IPS-18a (cell line): ENCODE measurements around the gene ILDR2.

ENCODE experiments used
- H3K27ac ChIP-seq: one replicate; pipeline ENCODE4 v1.5.1; 2013; ENCODE audit warnings: low read length
- H3K27me3 ChIP-seq: one replicate; pipeline ENCODE4 v1.6.1; 2013; ENCODE audit warnings: mild to moderate bottlenecking, low read length; ENCODE audit not compliant: control insufficient read depth, insufficient read depth
- H3K36me3 ChIP-seq: one replicate; pipeline ENCODE4 v1.6.1; 2013; ENCODE audit warnings: low read depth, low read length; ENCODE audit not compliant: control insufficient read depth
- H3K4me1 ChIP-seq: one replicate; pipeline ENCODE4 v1.6.1; 2013; ENCODE audit warnings: low read depth, low read length; ENCODE audit not compliant: control insufficient read depth
- H3K4me3 ChIP-seq: one replicate; pipeline ENCODE4 v1.5.1; 2013; ENCODE audit warnings: low read length
- H3K9ac ChIP-seq: one replicate; pipeline ENCODE4 v1.6.1; 2013; ENCODE audit warnings: mild to moderate bottlenecking, low read length, moderate library complexity
- H3K9me3 ChIP-seq: one replicate; pipeline ENCODE4 v1.6.1; 2013; ENCODE audit warnings: low read depth, low read length; ENCODE audit not compliant: control insufficient read depth

Gene ILDR2

GRCh38 chr1:166876540-166876838, 98.9 kb downstream of the ILDR2 start:
- H3K4me1 ChIP-seq: peaks cover 10% of the 10 kb centered on the region
- no peak overlapping the region for H3K9ac ChIP-seq
- H3K27me3 ChIP-seq: no peaks in the 10 kb centered on the region
- no peaks in the 10 kb centered on the region for H3K9me3 ChIP-seq
- H3K36me3 ChIP-seq: peaks cover 3% of the 10 kb centered on the region
- no peak overlapping the region for H3K27ac ChIP-seq
- H3K4me3 ChIP-seq: peak overlapping the region; percentile 44

- H3K27ac ChIP-seq: peak within 1 kb of the TSS; percentile 80
- peaks cover 10% of the 10 kb centered on the region for H3K4me1 ChIP-seq
Observed at GRCh38 chr1:166875734-166876539, 99.4 kb downstream of the ILDR2 start, which contains the start of gene TADA1. Gene TADA1 (minus strand): TSS chr1:166876264. CDS start chr1:166876233, 31 bp downstream.

GRCh38 chr1:166875302-166875733, 100.0 kb downstream of the ILDR2 start:
- no peaks in the 10 kb centered on the region for H3K27me3 ChIP-seq
- peak overlapping the region; percentile 84 for H3K4me3 ChIP-seq
- H3K27ac ChIP-seq: peak overlapping the region; percentile 80
- H3K36me3 ChIP-seq: peaks cover 3% of the 10 kb centered on the region
- peak overlapping the region; percentile 93 for H3K9ac ChIP-seq
- H3K9me3 ChIP-seq: no peaks in the 10 kb centered on the region
- peaks cover 10% of the 10 kb centered on the region for H3K4me1 ChIP-seq

More at GRCh38 chr1:166875734-166876539, 99.4 kb downstream of the ILDR2 start, which contains the start of gene TADA1:
- H3K9me3 ChIP-seq: no peaks in the 10 kb centered on the region
- H3K4me3 ChIP-seq: peak within 1 kb of the TSS; percentile 84
- peaks cover 3% of the 10 kb centered on the region for H3K36me3 ChIP-seq
- peak within 1 kb of the TSS; percentile 93 for H3K9ac ChIP-seq
- H3K27me3 ChIP-seq: no peaks in the 10 kb centered on the region

- Histone ChIP-seq H3K4me1 (peaks cover 10% of the 10 kb centered on the region), H3K36me3 (peaks cover 3% of the 10 kb centered on the region), H3K27me3 (no peaks in the 10 kb centered on the region), H3K4me3 (no peak overlapping the region), H3K27ac (no peak overlapping the region), H3K9ac (no peak overlapping the region), H3K9me3 (no peaks in the 10 kb centered on the region)
Observed at GRCh38 chr1:166874464-166874863, 100.9 kb downstream of the ILDR2 start.

- Histone ChIP-seq H3K27ac (no peak overlapping the region), H3K4me1 (peaks cover 10% of the 10 kb centered on the region), H3K9ac (no peak overlapping the region)
Observed at GRCh38 chr1:166870584-166870983, 104.8 kb downstream of the ILDR2 start.

GRCh38 chr1:166869318-166870099, 105.8 kb downstream of the ILDR2 start:
- peaks cover 2% of the 10 kb centered on the region for H3K4me1 ChIP-seq
- H3K9me3 ChIP-seq: no peaks in the 10 kb centered on the region
- H3K36me3 ChIP-seq: peaks cover 19% of the 10 kb centered on the region
- no peak overlapping the region for H3K9ac ChIP-seq
- no peak overlapping the region for H3K4me3 ChIP-seq
- H3K27me3 ChIP-seq: no peaks in the 10 kb centered on the region
- H3K27ac ChIP-seq: no peak overlapping the region

More at GRCh38 chr1:166870584-166870983, 104.8 kb downstream of the ILDR2 start:
- H3K9me3 ChIP-seq: no peaks in the 10 kb centered on the region
- no peaks in the 10 kb centered on the region for H3K27me3 ChIP-seq
- H3K4me3 ChIP-seq: no peak overlapping the region
- H3K36me3 ChIP-seq: peaks cover 16% of the 10 kb centered on the region

GRCh38 chr1:166868639-166869038, 106.7 kb downstream of the ILDR2 start:
- no peak overlapping the region for H3K27ac ChIP-seq
- H3K4me3 ChIP-seq: no peak overlapping the region
- no peaks in the 10 kb centered on the region for H3K4me1 ChIP-seq
- peaks cover 26% of the 10 kb centered on the region for H3K36me3 ChIP-seq
- no peaks in the 10 kb centered on the region for H3K27me3 ChIP-seq
- H3K9me3 ChIP-seq: no peaks in the 10 kb centered on the region
- no peak overlapping the region for H3K9ac ChIP-seq

- peaks cover 46% of the 10 kb centered on the region for H3K36me3 ChIP-seq
Observed at GRCh38 chr1:166865926-166866325, 109.4 kb downstream of the ILDR2 start.

GRCh38 chr1:166859597-166859996, 115.7 kb downstream of the ILDR2 start:
- Histone ChIP-seq H3K36me3 (peaks cover 86% of the 10 kb centered on the region), H3K4me1 (peaks cover 15% of the 10 kb centered on the region), H3K27me3 (no peaks in the 10 kb centered on the region), H3K27ac (no peak overlapping the region), H3K9ac (no peak overlapping the region), H3K4me3 (no peak overlapping the region), H3K9me3 (no peaks in the 10 kb centered on the region)

More at GRCh38 chr1:166865926-166866325, 109.4 kb downstream of the ILDR2 start:
- H3K27me3 ChIP-seq: no peaks in the 10 kb centered on the region
- H3K9ac ChIP-seq: no peak overlapping the region
- peaks cover 5% of the 10 kb centered on the region for H3K4me1 ChIP-seq
- H3K9me3 ChIP-seq: no peaks in the 10 kb centered on the region
- no peak overlapping the region for H3K27ac ChIP-seq
- H3K4me3 ChIP-seq: no peak overlapping the region

GRCh38 chr1:166858726-166859419, 116.5 kb downstream of the ILDR2 start:
- Histone ChIP-seq H3K36me3 (peaks cover 87% of the 10 kb centered on the region), H3K9me3 (no peaks in the 10 kb centered on the region), H3K27ac (no peak overlapping the region), H3K27me3 (no peaks in the 10 kb centered on the region), H3K9ac (no peak overlapping the region), H3K4me3 (no peak overlapping the region), H3K4me1 (peaks cover 15% of the 10 kb centered on the region)
